HG02943 (cell line): Measurements from ENCODE around the gene CDC42EP4.
"Not testable (repeated sequence)": the region's sequence is repeated elsewhere in the genome, so short reads cannot be mapped to it uniquely, and the experiment has no call there.

Source experiments
- ATAC-seq: cut with Tn5 transposase; IDR thresholded peaks from one replicate; pipeline ENCODE4 v1.9.1; 2021; ENCODE audit warnings: mild to moderate bottlenecking, low read depth, moderate library complexity; ENCODE audit not compliant: unreplicated experiment

Gene CDC42EP4

GRCh38 chr17:73343739-73344454, 32.1 kb upstream of the CDC42EP4 start:
- no peak for ATAC-seq

GRCh38 chr17:73343168-73343634, 31.4 kb upstream of the CDC42EP4 start:
- ATAC-seq, result no peak

- ATAC-seq, result no peak
Observed at GRCh38 chr17:73342541-73343167, 30.9 kb upstream of the CDC42EP4 start.

GRCh38 chr17:73342050-73342522, 30.3 kb upstream of the CDC42EP4 start:
- ATAC-seq, result no peak

GRCh38 chr17:73341350-73342049, 29.7 kb upstream of the CDC42EP4 start:
- no peak for ATAC-seq

GRCh38 chr17:73340093-73340596, 28.3 kb upstream of the CDC42EP4 start:
- ATAC-seq, result no peak

- ATAC-seq, result no peak
Observed at GRCh38 chr17:73338566-73339197, 26.9 kb upstream of the CDC42EP4 start.

- no peak for ATAC-seq
Observed at GRCh38 chr17:73338050-73338521, 26.3 kb upstream of the CDC42EP4 start.

- ATAC-seq, result no peak
Observed at GRCh38 chr17:73337330-73337710, 25.5 kb upstream of the CDC42EP4 start.

GRCh38 chr17:73336408-73337329, 24.9 kb upstream of the CDC42EP4 start:
- ATAC-seq, result no peak

GRCh38 chr17:73335591-73336407, 24.0 kb upstream of the CDC42EP4 start:
- no peak for ATAC-seq

GRCh38 chr17:73334771-73335513, 23.1 kb upstream of the CDC42EP4 start:
- ATAC-seq, result no peak

- ATAC-seq, result not testable (repeated sequence)
Observed at GRCh38 chr17:73333445-73333844, 21.6 kb upstream of the CDC42EP4 start.

- no peak for ATAC-seq
Observed at GRCh38 chr17:73331060-73331459, 19.3 kb upstream of the CDC42EP4 start.

GRCh38 chr17:73327676-73328075, 15.9 kb upstream of the CDC42EP4 start:
- ATAC-seq, result no peak

- no peak for ATAC-seq
Observed at GRCh38 chr17:73325527-73325842, 13.7 kb upstream of the CDC42EP4 start.

GRCh38 chr17:73324711-73325526, 13.1 kb upstream of the CDC42EP4 start:
- ATAC-seq, result no peak

- ATAC-seq, result no peak
Observed at GRCh38 chr17:73324160-73324475, 12.3 kb upstream of the CDC42EP4 start.
